Measurements from ENCODE around the gene YJEFN3.

DNA sequence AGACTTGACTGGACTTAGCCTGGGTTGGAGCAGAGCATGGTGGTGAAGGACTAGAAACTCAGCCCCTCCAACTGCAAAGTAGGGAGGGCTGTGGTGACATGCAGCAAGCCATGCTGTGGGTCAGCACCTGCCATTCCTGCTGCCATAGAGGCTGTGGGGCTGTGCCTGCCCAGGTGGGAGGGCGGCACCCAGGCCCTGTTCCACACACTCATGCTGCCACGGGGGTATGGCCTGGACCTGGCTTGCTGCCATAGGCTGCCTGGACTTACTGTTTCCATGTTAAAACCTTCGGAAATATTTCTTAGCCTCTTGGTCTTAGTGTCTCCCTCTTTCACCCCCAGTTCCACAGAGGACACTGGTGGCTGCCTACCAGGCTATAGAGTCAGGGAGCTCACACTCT, 38.7 kb downstream of the YJEFN3 start:
- no peak for TF ChIP-seq POLR2A (IDR thresholded peaks at IDR 0.05)
- TF ChIP-seq, protein P1, sequence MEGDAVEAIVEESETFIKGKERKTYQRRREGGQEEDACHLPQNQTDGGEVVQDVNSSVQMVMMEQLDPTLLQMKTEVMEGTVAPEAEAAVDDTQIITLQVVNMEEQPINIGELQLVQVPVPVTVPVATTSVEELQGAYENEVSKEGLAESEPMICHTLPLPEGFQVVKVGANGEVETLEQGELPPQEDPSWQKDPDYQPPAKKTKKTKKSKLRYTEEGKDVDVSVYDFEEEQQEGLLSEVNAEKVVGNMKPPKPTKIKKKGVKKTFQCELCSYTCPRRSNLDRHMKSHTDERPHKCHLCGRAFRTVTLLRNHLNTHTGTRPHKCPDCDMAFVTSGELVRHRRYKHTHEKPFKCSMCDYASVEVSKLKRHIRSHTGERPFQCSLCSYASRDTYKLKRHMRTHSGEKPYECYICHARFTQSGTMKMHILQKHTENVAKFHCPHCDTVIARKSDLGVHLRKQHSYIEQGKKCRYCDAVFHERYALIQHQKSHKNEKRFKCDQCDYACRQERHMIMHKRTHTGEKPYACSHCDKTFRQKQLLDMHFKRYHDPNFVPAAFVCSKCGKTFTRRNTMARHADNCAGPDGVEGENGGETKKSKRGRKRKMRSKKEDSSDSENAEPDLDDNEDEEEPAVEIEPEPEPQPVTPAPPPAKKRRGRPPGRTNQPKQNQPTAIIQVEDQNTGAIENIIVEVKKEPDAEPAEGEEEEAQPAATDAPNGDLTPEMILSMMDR (IDR thresholded peaks at IDR 0.05) = no peak

Measured in gastroesophageal sphincter (tissue), 3 donors.